H1 (cell line): Measurements from ENCODE around the gene ENTREP1. TPM values are rescaled to one million over a fixed set of nuclear protein-coding genes. Genes with fewer than 3 reads are reported as not detected.

Source experiments
- CTCF ChIA-PET: fragments of 300-600 bp; sonication (Branson Sonifier 250); formaldehyde crosslinking; loops from one replicate; lab custom pipeline; 2021; ENCODE audit not compliant: partially characterized antibody; lab: Charles Lee
- POLR2A ChIA-PET: fragments of 300-600 bp; sonication (Branson Sonifier 250); formaldehyde crosslinking; loops from one replicate; lab custom pipeline; 2021; ENCODE audit warnings: inconsistent platforms; ENCODE audit not compliant: partially characterized antibody; lab: Charles Lee
- DNase-seq, 2 experiments: peaks; one replicate each; pipeline versions ENCODE4 v3.0.0 to v3.0.0-alpha.2; 2010 to 2022; ENCODE audit warnings: low spot score in 2 of 2, low read depth in 1 of 2, mixed read lengths in 1 of 2
- FAIRE-seq: peaks from 2 replicates; lab custom pipeline; 2011; peaks lifted over from hg19 to GRCh38; lab: Jason Lieb, UNC
- H2AFZ ChIP-seq: 2 replicates; pipeline ENCODE4 v1.8.1; 2012; ENCODE audit warnings: low read length, inconsistent platforms
- H2AK5ac ChIP-seq: 2 replicates; pipeline ENCODE4 v1.6.1; 2013; ENCODE audit warnings: low read depth, low read length
- H2BK120ac ChIP-seq: replicated peaks from 2 replicates; pipeline ENCODE3; 2013; ENCODE audit warnings: low read depth, low read length, inconsistent platforms
- H2BK12ac ChIP-seq: 2 replicates; pipeline ENCODE4 v1.6.1; 2013; ENCODE audit warnings: low read depth, low read length
- H2BK15ac ChIP-seq: 2 replicates; pipeline ENCODE4 v1.6.1; 2013; ENCODE audit warnings: low read length
- H2BK20ac ChIP-seq: 2 replicates; pipeline ENCODE4 v1.6.1; 2013; ENCODE audit warnings: low read length
- H2BK5ac ChIP-seq: 2 replicates; pipeline ENCODE4 v1.6.1; 2013; ENCODE audit warnings: low read depth, low read length
- H3K14ac ChIP-seq: 2 replicates; pipeline ENCODE4 v1.6.1; 2013; ENCODE audit warnings: inconsistent platforms; ENCODE audit not compliant: insufficient read length
- H3K18ac ChIP-seq: 2 replicates; pipeline ENCODE4 v1.6.1; 2013; ENCODE audit warnings: low read length; ENCODE audit errors: extremely low read depth
- H3K23ac ChIP-seq: 2 replicates; pipeline ENCODE4 v1.6.1; 2013; ENCODE audit warnings: inconsistent platforms; ENCODE audit not compliant: insufficient read length
- H3K23me2 ChIP-seq: 2 replicates; pipeline ENCODE4 v1.6.1; 2013; ENCODE audit warnings: low read depth, low read length
- H3K27ac ChIP-seq: 2 replicates; pipeline ENCODE4 v1.6.1; 2011; ENCODE audit warnings: low read depth, low read length, inconsistent platforms
- H3K27me3 ChIP-seq, 4 experiments: replicated peaks in 1 of 4; 1 replicate in 1 of 4; 2 replicates in 3 of 4; pipeline versions ENCODE4 v1.6.1 to v1.8.1; 2011 to 2013; ENCODE audit warnings: low read length in 3 of 4, mild to moderate bottlenecking in 3 of 4, inconsistent platforms in 2 of 4, mixed read lengths in 2 of 4, moderate library complexity in 1 of 4; ENCODE audit not compliant: control insufficient read depth in 3 of 4, insufficient read depth in 3 of 4; ENCODE audit errors: extremely low read depth in 1 of 4
- H3K36me3 ChIP-seq, 4 experiments: 2 replicates each; pipeline versions ENCODE4 v1.6.1 to v1.8.1; 2011 to 2013; ENCODE audit warnings: mild to moderate bottlenecking in 4 of 4, low read length in 3 of 4, moderate library complexity in 2 of 4, control low read depth in 1 of 4, inconsistent platforms in 1 of 4; ENCODE audit not compliant: insufficient read depth in 4 of 4, control insufficient read depth in 2 of 4
- H3K4ac ChIP-seq: replicated peaks from 2 replicates; pipeline ENCODE3; 2013; ENCODE audit warnings: low read length, low read depth, mixed read lengths, inconsistent platforms; ENCODE audit not compliant: insufficient read length
- H3K4me1 ChIP-seq, 4 experiments: replicated peaks in 1 of 4; 1 replicate in 1 of 4; 2 replicates in 3 of 4; pipeline versions ENCODE4 v1.6.1 to v1.8.1; 2011 to 2013; ENCODE audit warnings: low read length in 3 of 4, inconsistent platforms in 2 of 4, mixed read lengths in 1 of 4; ENCODE audit not compliant: insufficient read depth in 4 of 4, control insufficient read depth in 3 of 4
- H3K4me2 ChIP-seq, 2 experiments: 2 replicates each; pipeline versions ENCODE4 v1.6.1 to v1.8.1; 2011 to 2013; ENCODE audit warnings: low read depth in 2 of 2, low read length in 2 of 2, control low read depth in 1 of 2, inconsistent platforms in 1 of 2, mild to moderate bottlenecking in 1 of 2; ENCODE audit not compliant: insufficient read depth in 1 of 2
- H3K4me3 ChIP-seq, 4 experiments: fragments of 200-600, 300-600 bp in 1 of 4; sonication (generic), shearing (Covaris generic), sonication (Bioruptor Twin) in 1 of 4; 2 replicates each; pipeline versions ENCODE4 v1.5.1 to v1.8.1; 2011 to 2016; ENCODE audit warnings: low read length in 4 of 4, low read depth in 3 of 4, control low read depth in 2 of 4, inconsistent platforms in 2 of 4, mild to moderate bottlenecking in 2 of 4, mixed read lengths in 1 of 4, moderate library complexity in 1 of 4; ENCODE audit not compliant: insufficient read depth in 2 of 4; ENCODE audit errors: extremely low read depth in 1 of 4
- H3K56ac ChIP-seq: replicated peaks from 2 replicates; pipeline ENCODE3; 2013; ENCODE audit warnings: low read depth, mild to moderate bottlenecking, mixed read lengths, low read length, inconsistent platforms; ENCODE audit not compliant: insufficient read length
- H3K79me1 ChIP-seq: 2 replicates; pipeline ENCODE4 v1.6.1; 2013; ENCODE audit warnings: low read depth, low read length, control low read depth
- H3K79me2 ChIP-seq, 2 experiments: 2 replicates each; pipeline versions ENCODE4 v1.6.1 to v1.8.1; 2012 to 2013; ENCODE audit warnings: low read length in 2 of 2, mild to moderate bottlenecking in 2 of 2, inconsistent platforms in 1 of 2; ENCODE audit not compliant: insufficient read depth in 2 of 2, control insufficient read depth in 1 of 2
- H3K9ac ChIP-seq, 4 experiments: replicated peaks in 1 of 4; 1 replicate in 1 of 4; 2 replicates in 3 of 4; pipeline versions ENCODE4 v1.6.1 to v1.8.1; 2011 to 2013; ENCODE audit warnings: low read depth in 3 of 4, low read length in 3 of 4, control low read depth in 2 of 4, mild to moderate bottlenecking in 2 of 4, moderate library complexity in 2 of 4, inconsistent platforms in 1 of 4; ENCODE audit errors: extremely low read depth in 1 of 4
- H3K9me3 ChIP-seq, 2 experiments: 2 replicates each; pipeline versions ENCODE4 v1.6.1 to v1.8.1; 2012 to 2013; ENCODE audit warnings: mild to moderate bottlenecking in 2 of 2, moderate library complexity in 2 of 2, control low read depth in 1 of 2, inconsistent platforms in 1 of 2, low read depth in 1 of 2, low read length in 1 of 2, mixed read lengths in 1 of 2; ENCODE audit not compliant: insufficient read depth in 2 of 2
- H4K20me1 ChIP-seq, 2 experiments: replicated peaks in 1 of 2; 2 replicates each; pipeline versions ENCODE3 to v1.8.1; 2011 to 2013; ENCODE audit warnings: inconsistent platforms in 2 of 2, low read length in 2 of 2, mild to moderate bottlenecking in 1 of 2; ENCODE audit not compliant: insufficient read depth in 2 of 2, control insufficient read depth in 1 of 2
- H4K5ac ChIP-seq: 2 replicates; pipeline ENCODE4 v1.6.1; 2013; ENCODE audit warnings: low read length, low read depth, mixed read lengths, inconsistent platforms; ENCODE audit not compliant: insufficient read length
- H4K8ac ChIP-seq: 2 replicates; pipeline ENCODE4 v1.8.0; 2013; ENCODE audit warnings: mild to moderate bottlenecking, moderate library complexity, low read length, inconsistent platforms; ENCODE audit not compliant: insufficient read depth; ENCODE audit errors: extremely low read depth
- H4K91ac ChIP-seq: replicated peaks from 2 replicates; pipeline ENCODE3; 2013; ENCODE audit warnings: low read length, mixed read lengths, inconsistent platforms; ENCODE audit not compliant: insufficient read length
- BRCA1 ChIP-seq: IDR thresholded peaks from 2 replicates; pipeline ENCODE4 v1.6.1; 2012; ENCODE audit warnings: low read depth, low read length, improper control_type of control experiment
- CBX5 ChIP-seq: fragments of 300-800, 300-1000 bp; sonication (generic); IDR thresholded peaks from 2 replicates; pipeline ENCODE4 v1.7.1; 2016; ENCODE audit warnings: antibody characterized with exemption, low read length, low read depth
- HDAC2 ChIP-seq, 2 experiments: fragments of 300-600 bp in 1 of 2; sonication (generic) in 1 of 2; IDR thresholded peaks; 2 replicates each; pipeline ENCODE4 v1.6.1; 2011 to 2012; ENCODE audit warnings: low read depth in 2 of 2, low read length in 2 of 2, mild to moderate bottlenecking in 2 of 2, moderate library complexity in 2 of 2, borderline replicate concordance in 1 of 2, inconsistent platforms in 1 of 2
- KDM4A ChIP-seq: IDR thresholded peaks from one replicate; pipeline ENCODE4 v1.7.1; 2012; ENCODE audit warnings: low read depth, mild to moderate bottlenecking, moderate library complexity, low read length, inconsistent platforms; ENCODE audit not compliant: severe bottlenecking
- POLR2AphosphoS5 ChIP-seq: IDR thresholded peaks from 2 replicates; pipeline ENCODE4 v1.6.1; 2011; ENCODE audit warnings: low read depth, low read length
- POU5F1 ChIP-seq: IDR thresholded peaks from 2 replicates; pipeline ENCODE4 v1.6.1; 2011; ENCODE audit warnings: low read depth, mild to moderate bottlenecking, low read length, moderate library complexity
- RXRA ChIP-seq: IDR thresholded peaks from 2 replicates; pipeline ENCODE4 v1.6.1; 2011; ENCODE audit warnings: low read depth, mild to moderate bottlenecking, low read length, moderate library complexity; ENCODE audit not compliant: insufficient read depth
- SAP30 ChIP-seq: fragments of 300-600 bp; sonication (generic); IDR thresholded peaks from 2 replicates; pipeline ENCODE4 v1.7.1; 2012; ENCODE audit warnings: low read length, moderate library complexity, mild to moderate bottlenecking, inconsistent platforms; ENCODE audit not compliant: insufficient read depth, insufficient replicate concordance
- SRF ChIP-seq: IDR thresholded peaks from 2 replicates; pipeline ENCODE4 v1.6.1; 2011; ENCODE audit warnings: mild to moderate bottlenecking, low read depth, low read length, moderate library complexity
- SUZ12 ChIP-seq: fragments of 200-600 bp; sonication (generic); IDR thresholded peaks from 2 replicates; pipeline ENCODE4 v1.6.1; 2012; ENCODE audit warnings: mild to moderate bottlenecking, inconsistent platforms, low read length, moderate library complexity, mixed read lengths
- TAF1 ChIP-seq: IDR thresholded peaks from 2 replicates; pipeline ENCODE4 v1.6.1; 2011; ENCODE audit warnings: mild to moderate bottlenecking, low read depth, low read length
- TAF7 ChIP-seq: optimal IDR thresholded peaks from 2 replicates; pipeline ENCODE3; 2011; ENCODE audit warnings: low read depth, mild to moderate bottlenecking, inconsistent platforms, low read length, moderate library complexity, borderline replicate concordance
- TCF12 ChIP-seq: IDR thresholded peaks from 2 replicates; pipeline ENCODE4 v1.6.1; 2011; ENCODE audit warnings: low read depth, mild to moderate bottlenecking, low read length
- YY1 ChIP-seq: IDR thresholded peaks from 2 replicates; pipeline ENCODE4 v1.6.1; 2011; ENCODE audit warnings: low read depth, mild to moderate bottlenecking, low read length
- WGBS, 2 experiments: shearing (Covaris generic) in 1 of 2; methylation state at CpG; one replicate each; pipeline versions ENCODE4 v1.1.6 to v1.1.7; 2013 to 2015; ENCODE audit warnings: low lambda C conversion rate in 2 of 2, mixed read lengths in 2 of 2, inconsistent platforms in 1 of 2, low coverage in 1 of 2, missing lambda C conversion rate in 1 of 2; ENCODE audit not compliant: insufficient replicate concordance in 2 of 2, insufficient coverage in 1 of 2, insufficient read length in 1 of 2; ENCODE audit errors: extremely low coverage in 1 of 2, missing lambda C conversion rate in 1 of 2; 5-methylcytosine and 5-hydroxymethylcytosine counted together
- polyA plus RNA-seq, 7 experiments: library from polyadenylated mRNA; depleted of rRNA in 3 of 7; stranded (reverse) in 5 of 7; unstranded in 2 of 7; fragments of >200 nt in 5 of 7; fragments of 200-250 nt in 2 of 7; gene quantifications; 1 replicate in 5 of 7; 2 replicates in 1 of 7; 4 replicates in 1 of 7; pipeline versions ENCODE4 v1.2.1 to v1.2.3, GENCODE V29; 2011 to 2013; ENCODE audit warnings: missing spikeins in 2 of 7, mixed read lengths in 2 of 7
- total RNA-seq: library from RNA; stranded (reverse); fragmentation: NEBNext Ultra II Directional; extraction: Animal tissue kit (Norgen Biotek cat#: 25700); gene quantifications from 2 replicates; pipeline ENCODE4 v1.2.1, GENCODE V29; 2021

The ENTREP1 gene
- total and polyA plus RNA-seq, 2 of the 8 experiments (the other 6 are each of a cell fraction or from before 2014, with no cell fraction given) = 15.3 to 25.0 TPM

DNA sequence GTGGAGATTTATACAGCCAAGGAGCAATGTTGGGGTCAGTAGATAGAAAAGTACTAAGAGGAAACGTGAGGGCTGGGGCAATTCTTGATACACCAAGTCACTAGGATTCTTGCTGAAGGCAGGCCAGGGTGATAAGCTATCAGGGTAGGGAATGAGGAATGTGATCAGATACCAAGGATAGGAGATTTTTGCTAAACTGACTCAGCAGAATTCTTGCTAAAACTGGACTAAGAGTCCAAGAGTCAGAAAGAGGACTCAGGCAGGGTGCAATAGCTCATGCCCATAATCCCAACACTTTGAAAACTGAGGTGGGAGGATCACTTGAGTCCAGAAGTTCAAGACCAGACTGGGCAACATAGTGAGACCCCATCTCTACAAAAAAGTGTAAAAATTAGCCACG is 71.7 kb downstream of the ENTREP1 start:
- no peak for FAIRE-seq
- Histone ChIP-seq H2AK5ac (no peak overlapping the region), H3K27ac (no peak overlapping the region), H3K56ac (no peak overlapping the region), H3K4me1 (peaks cover 0 to 2% (median 0%) of the 10 kb centered on the region in 4 experiments; a peak in 1 of 7 replicates), H3K36me3 (peaks cover 0 to 3% (median 0%) of the 10 kb centered on the region in 4 experiments; a peak in 1 of 8 replicates), H4K20me1 (no peaks in the 10 kb centered on the region), H3K14ac (no peak overlapping the region), H2BK5ac (no peak overlapping the region), H3K4me2 (no peak overlapping the region), H3K9me3 (no peaks in the 10 kb centered on the region), H3K18ac (no peak overlapping the region), H4K91ac (no peak overlapping the region), H3K79me1 (no peaks in the 10 kb centered on the region), H3K4ac (no peak overlapping the region), H3K4me3 (no peak overlapping the region), H4K8ac (no peak overlapping the region), H2AFZ (no peak overlapping the region), H3K23ac (no peak overlapping the region), H2BK12ac (no peak overlapping the region), H4K5ac (no peak overlapping the region), H3K9ac (no peak overlapping the region), H3K27me3 (no peaks in the 10 kb centered on the region), H3K79me2 (no peaks in the 10 kb centered on the region), H2BK20ac (no peak overlapping the region), H2BK120ac (no peak overlapping the region), H3K23me2 (no peaks in the 10 kb centered on the region), H2BK15ac (no peak overlapping the region)
- POLR2A ChIA-PET = interaction anchor here (0.6 to 1.1 kb wide), 2 partner anchors 89 to 124 kb away, joined by 3 read pairs; no protein-coding TSS in a partner anchor
- WGBS, 2 experiments = 93% methylated on average over 2 of the region's 2 CpGs; no CpG with 5 or more reads in 1 of the 2 experiments
- DNase-seq = no peak
- CTCF ChIA-PET = interaction anchor here (0.6 to 1.2 kb wide), 2 partner anchors 136 to 262 kb away, joined by 3 read pairs; no protein-coding TSS in a partner anchor
- no peak for TF ChIP-seq SUZ12
- TF ChIP-seq TCF12 = no peak
- no peak for TF ChIP-seq TAF7
- TF ChIP-seq POU5F1 = no peak
- TF ChIP-seq CBX5 = no peak
- TF ChIP-seq RXRA = no peak
- TF ChIP-seq SAP30 = no peak
- TF ChIP-seq HDAC2 (IDR thresholded peaks at IDR 0.05; ENCODE audit: borderline replicate concordance in 1 of 2, low read depth in 2 of 2, low read length in 2 of 2) = no peak
- TF ChIP-seq TAF1 = no peak
- no peak for TF ChIP-seq YY1
- TF ChIP-seq POLR2AphosphoS5 = no peak
- no peak for TF ChIP-seq BRCA1
- TF ChIP-seq SRF = no peak
- TF ChIP-seq KDM4A = no peak
